Progenitor cell of endocrine pancreas (in vitro differentiated cells): Measurements from ENCODE around the gene CELA3B. TPM values are rescaled to one million over a fixed set of nuclear protein-coding genes. Genes with fewer than 3 reads are reported as not detected.
"Not testable (repeated sequence)": the region's sequence is repeated elsewhere in the genome, so short reads cannot be mapped to it uniquely, and the experiment has no call there.

Source experiments
- DNase-seq: peaks from one replicate; pipeline ENCODE4 v3.0.0; 2021; ENCODE audit warnings: low spot score; ENCODE audit not compliant: unreplicated experiment
- H3K27ac Mint-ChIP-seq: 2 replicates; pipeline ENCODE4 v1.8.0; 2021; ENCODE audit warnings: mild to moderate bottlenecking, moderate library complexity, mixed read lengths
- H3K27me3 Mint-ChIP-seq: 2 replicates; pipeline ENCODE4 v1.8.0; 2021; ENCODE audit warnings: mixed read lengths
- H3K36me3 Mint-ChIP-seq: 2 replicates; pipeline ENCODE4 v1.8.0; 2022; ENCODE audit warnings: mixed read lengths; ENCODE audit not compliant: insufficient read depth
- H3K4me1 Mint-ChIP-seq: 2 replicates; pipeline ENCODE4 v1.8.0; 2021; ENCODE audit warnings: low read depth, mixed read lengths
- H3K4me3 Mint-ChIP-seq: 2 replicates; pipeline ENCODE4 v1.8.0; 2021; ENCODE audit warnings: low read depth, mild to moderate bottlenecking, moderate library complexity, mixed read lengths
- H3K9me3 Mint-ChIP-seq: 2 replicates; pipeline ENCODE4 v1.8.0; 2021; ENCODE audit warnings: low read depth, mixed read lengths
- total RNA-seq: library from RNA; stranded (reverse); gene quantifications from 2 replicates; pipeline ENCODE4 v1.2.1, GENCODE V29; 2021
- TF ChIP-seq, protein P1 (sequence below): fragments of 200-600 bp; sonication (generic); IDR thresholded peaks from one replicate; pipeline ENCODE4 v1.5.0; 2021; ENCODE audit warnings: antibody characterized with exemption, mild to moderate bottlenecking; ENCODE audit not compliant: unreplicated experiment

Gene CELA3B
- total RNA-seq, 1 donor from 2014 or later = not detected

DNA sequence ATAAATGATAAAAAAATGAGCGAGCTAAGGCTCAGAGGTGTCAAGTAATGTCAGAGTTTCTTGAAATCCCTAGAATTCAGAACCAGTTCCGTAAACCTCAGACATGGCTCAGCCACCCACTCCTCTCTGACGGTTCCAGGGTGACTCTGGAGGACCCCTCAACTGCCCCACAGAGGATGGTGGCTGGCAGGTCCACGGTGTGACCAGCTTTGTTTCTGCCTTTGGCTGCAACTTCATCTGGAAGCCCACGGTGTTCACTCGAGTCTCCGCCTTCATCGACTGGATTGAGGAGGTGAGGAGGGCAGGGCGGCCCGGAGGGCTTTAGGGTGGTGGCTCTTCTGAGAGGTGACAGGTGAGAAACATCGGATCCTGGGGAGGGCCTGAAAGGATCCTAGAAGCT lies 32.7 kb downstream of the CELA3B start:
- not testable (repeated sequence) for DNase-seq, H3K27me3 Mint-ChIP-seq, H3K27ac Mint-ChIP-seq, H3K4me3 Mint-ChIP-seq, H3K4me1 Mint-ChIP-seq, H3K9me3 Mint-ChIP-seq, H3K36me3 Mint-ChIP-seq

DNA sequence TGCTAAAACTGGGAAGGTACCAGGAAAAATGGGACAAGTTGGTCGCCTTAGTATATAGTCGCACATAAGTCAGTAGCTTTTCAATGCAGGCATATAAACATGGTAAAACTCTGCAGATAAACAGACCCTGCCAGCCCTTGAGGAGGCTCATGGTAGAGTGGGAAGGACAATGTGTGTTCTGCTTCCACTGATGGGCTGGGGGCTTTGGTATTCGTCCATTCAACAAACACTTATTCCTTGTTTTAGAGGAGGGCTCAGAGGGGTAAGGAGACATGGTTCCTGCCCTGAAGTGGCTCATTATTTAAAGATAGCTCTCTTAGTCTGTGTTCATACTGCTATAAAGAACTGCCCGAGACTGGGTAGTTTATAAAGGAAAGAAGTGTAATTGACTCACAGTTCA lies 35.9 kb downstream of the CELA3B start:
- not testable (repeated sequence) for H3K4me3 Mint-ChIP-seq, H3K9me3 Mint-ChIP-seq, H3K27me3 Mint-ChIP-seq, H3K36me3 Mint-ChIP-seq, H3K27ac Mint-ChIP-seq, H3K4me1 Mint-ChIP-seq, DNase-seq

DNA sequence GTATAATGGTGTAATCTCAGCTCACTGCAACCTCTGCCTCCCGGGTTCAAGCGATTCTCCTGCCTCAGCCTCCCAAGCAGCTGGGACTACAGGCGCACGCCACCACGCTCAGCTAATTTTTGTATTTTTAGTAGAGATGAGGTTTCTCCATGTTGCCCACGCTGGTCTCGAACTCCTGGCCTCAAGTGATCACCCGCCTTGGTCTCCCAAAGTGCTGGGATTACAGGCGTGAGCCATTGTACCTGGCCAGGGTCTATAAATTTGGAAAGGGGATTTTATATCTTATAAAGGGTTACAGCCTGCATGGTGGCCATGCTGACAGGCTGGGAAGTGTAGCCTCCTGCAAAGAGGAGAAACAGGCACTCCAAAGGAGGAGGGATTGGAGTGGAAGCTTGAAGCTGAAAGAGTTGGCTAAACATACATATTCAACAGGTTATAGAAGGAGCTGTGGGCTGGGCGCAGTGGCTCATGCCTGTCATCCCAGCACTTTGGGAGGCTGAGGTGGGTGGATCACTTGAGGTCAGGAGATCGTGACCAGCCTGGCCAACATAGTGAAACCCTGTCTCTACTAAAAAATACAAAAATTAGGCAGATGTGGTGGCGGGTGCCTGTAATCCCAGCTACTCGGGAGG lies 37.9 kb downstream of the CELA3B start:
- not testable (repeated sequence) for DNase-seq, H3K4me3 Mint-ChIP-seq, H3K27me3 Mint-ChIP-seq, H3K4me1 Mint-ChIP-seq, H3K9me3 Mint-ChIP-seq, H3K36me3 Mint-ChIP-seq, H3K27ac Mint-ChIP-seq

DNA sequence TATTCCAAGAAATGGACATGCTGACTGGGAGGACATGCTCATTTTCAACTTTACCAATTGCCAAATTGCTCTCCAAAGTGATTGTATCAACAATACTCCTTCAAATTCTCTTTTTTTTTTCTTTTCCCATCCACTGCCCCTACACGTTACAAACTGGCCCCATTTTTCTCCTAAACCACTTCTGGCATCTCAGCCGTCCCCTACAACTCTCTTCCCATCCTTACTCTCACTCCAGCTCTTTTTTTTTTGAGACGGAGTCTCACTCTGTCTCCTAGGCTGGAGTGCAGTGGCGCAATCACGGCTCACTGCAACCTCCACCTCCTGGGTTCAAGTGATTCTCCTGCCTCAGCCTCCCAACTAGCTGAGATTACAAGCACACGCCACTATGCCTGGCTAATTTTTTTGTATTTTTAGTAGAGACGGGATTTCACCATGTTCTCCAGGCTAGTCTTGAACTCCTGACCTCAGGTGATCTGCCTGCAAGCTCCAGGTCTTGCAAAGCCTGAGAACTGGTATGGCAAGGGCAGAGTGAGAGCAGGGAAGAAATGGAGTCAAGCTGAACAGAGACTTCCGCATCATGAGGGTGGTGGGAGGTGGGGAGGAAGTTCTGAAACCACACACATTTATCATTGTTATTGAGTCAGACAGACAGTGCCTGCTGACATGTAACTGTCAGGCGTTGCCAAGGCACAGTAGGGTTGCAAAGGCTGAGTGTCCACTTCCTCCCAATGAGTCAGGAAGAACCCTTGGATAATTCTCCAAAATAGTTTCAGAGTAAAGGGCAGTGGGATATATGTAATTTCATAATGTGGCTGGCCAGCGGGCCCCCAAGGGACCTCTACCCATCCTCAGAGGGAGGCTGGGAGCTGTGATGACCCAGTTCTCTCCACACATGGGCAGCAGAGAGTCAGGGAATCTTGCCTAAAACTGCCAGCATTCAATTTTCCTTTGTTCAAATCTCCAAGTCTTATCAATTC lies 42.0 kb downstream of the CELA3B start:
- Mint-ChIP-seq H3K4me1 (peaks cover 16% of the 10 kb centered on the region), H3K36me3 (no peaks in the 10 kb centered on the region), H3K27me3 (no peaks in the 10 kb centered on the region), H3K4me3 (no peak overlapping the region), H3K9me3 (no peaks in the 10 kb centered on the region), H3K27ac (peak overlapping the region; percentile 76)
- no peak for DNase-seq
- TF ChIP-seq, protein P1, sequence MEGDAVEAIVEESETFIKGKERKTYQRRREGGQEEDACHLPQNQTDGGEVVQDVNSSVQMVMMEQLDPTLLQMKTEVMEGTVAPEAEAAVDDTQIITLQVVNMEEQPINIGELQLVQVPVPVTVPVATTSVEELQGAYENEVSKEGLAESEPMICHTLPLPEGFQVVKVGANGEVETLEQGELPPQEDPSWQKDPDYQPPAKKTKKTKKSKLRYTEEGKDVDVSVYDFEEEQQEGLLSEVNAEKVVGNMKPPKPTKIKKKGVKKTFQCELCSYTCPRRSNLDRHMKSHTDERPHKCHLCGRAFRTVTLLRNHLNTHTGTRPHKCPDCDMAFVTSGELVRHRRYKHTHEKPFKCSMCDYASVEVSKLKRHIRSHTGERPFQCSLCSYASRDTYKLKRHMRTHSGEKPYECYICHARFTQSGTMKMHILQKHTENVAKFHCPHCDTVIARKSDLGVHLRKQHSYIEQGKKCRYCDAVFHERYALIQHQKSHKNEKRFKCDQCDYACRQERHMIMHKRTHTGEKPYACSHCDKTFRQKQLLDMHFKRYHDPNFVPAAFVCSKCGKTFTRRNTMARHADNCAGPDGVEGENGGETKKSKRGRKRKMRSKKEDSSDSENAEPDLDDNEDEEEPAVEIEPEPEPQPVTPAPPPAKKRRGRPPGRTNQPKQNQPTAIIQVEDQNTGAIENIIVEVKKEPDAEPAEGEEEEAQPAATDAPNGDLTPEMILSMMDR = peak; percentile 34

DNA sequence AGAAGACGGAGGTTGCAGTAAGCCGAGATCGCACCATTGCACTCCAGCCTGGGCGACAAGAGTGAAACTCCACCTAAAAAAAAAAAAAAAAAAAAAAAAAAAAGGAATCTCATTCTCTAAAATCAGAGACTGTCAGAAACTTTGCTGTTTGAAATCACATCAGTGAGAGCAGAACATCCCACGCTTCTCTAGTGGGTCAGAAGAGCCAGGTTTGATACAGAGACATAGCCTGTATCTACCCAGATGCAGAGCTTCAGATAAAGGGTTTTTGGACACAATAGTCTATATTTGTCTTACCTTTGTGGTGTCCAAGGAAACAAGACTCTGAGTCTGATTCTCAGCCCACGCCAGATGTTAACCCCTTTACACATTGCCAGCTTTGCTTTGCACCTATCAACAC lies 44.2 kb downstream of the CELA3B start:
- H3K9me3 Mint-ChIP-seq = no peaks in the 10 kb centered on the region
- no peaks in the 10 kb centered on the region for H3K36me3 Mint-ChIP-seq
- no peaks in the 10 kb centered on the region for H3K27me3 Mint-ChIP-seq
- H3K4me3 Mint-ChIP-seq = no peak overlapping the region
- H3K27ac Mint-ChIP-seq = no peak overlapping the region
- TF ChIP-seq, protein P1 = no peak
- H3K4me1 Mint-ChIP-seq = peaks cover 21% of the 10 kb centered on the region
- no peak for DNase-seq

DNA sequence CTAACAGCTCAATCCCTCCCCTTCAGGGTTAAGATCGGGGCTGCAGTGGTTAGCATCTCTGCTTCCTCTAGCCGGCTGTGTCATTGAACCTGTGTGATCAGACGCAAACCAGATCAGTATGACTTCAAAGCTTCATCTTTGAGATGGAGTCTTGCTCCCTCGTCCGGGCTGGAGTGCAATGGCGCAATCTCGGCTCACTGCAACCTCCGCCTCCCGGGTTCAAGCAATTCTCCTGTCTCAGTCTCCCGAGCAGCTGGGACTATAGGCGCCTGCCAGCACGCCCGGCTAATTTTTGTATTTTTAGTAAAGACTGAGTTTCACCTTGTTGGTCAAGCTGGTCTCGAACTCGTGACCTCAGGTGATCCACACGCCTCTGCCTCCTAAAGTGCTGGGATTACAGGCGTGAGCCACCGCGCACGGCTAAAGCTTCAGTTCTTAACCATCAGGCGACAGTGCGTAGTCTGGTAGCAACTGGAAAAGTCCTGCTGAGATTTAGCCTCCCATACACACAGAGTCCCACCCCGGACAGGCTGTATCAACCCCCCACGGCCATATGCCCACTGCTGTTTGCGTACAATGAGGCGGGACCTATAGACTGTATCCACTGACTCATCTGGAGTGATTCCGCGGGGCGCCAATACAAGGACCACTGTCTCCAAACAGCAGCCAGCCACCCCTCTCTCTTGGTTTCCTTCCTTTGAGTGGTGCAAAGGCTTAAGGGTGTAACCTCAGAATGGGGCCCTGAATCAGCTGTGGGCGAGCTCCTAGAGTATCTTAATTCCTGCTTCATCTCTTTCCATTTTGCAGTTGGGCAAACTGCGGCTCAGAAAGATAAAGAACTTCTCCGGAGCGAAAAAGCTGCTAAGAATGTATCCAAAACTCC lies 47.9 kb downstream of the CELA3B start:
- DNase-seq = peak; percentile 17
- no peaks in the 10 kb centered on the region for H3K9me3 Mint-ChIP-seq
- peaks cover 25% of the 10 kb centered on the region for H3K4me1 Mint-ChIP-seq
- TF ChIP-seq, protein P1 = no peak
- peak overlapping the region; percentile 97 for H3K4me3 Mint-ChIP-seq
- H3K36me3 Mint-ChIP-seq = peaks cover 4% of the 10 kb centered on the region
- H3K27ac Mint-ChIP-seq = peak overlapping the region; percentile 97
- no peaks in the 10 kb centered on the region for H3K27me3 Mint-ChIP-seq
